Testis (tissue), 3 donors: ENCODE results near the gene PRMT6. TPM values are rescaled to one million over a fixed set of nuclear protein-coding genes. Genes with fewer than 3 reads are reported as not detected.

Experiments used
- DNase-seq: peaks from one replicate; pipeline ENCODE4 v3.0.0-alpha.2; 2019
- H3K27ac ChIP-seq, 2 donors: fragments of 200-600 bp; sonication (generic); one replicate each; pipeline ENCODE4 v1.5.1; 2019
- H3K27me3 ChIP-seq: fragments of 200-600 bp; sonication (generic); one replicate; pipeline ENCODE4 v1.5.1; 2019
- H3K36me3 ChIP-seq: fragments of 200-600 bp; sonication (generic); one replicate; pipeline ENCODE4 v1.5.1; 2017; ENCODE audit warnings: low read depth; ENCODE audit errors: missing control alignments
- H3K4me1 ChIP-seq: fragments of 200-600 bp; sonication (generic); one replicate; pipeline ENCODE4 v1.5.1; 2019
- H3K4me3 ChIP-seq, 2 donors: fragments of 200-600 bp; sonication (generic); one replicate each; pipeline ENCODE4 v1.5.1; 2017 to 2019
- H3K9me3 ChIP-seq: fragments of 200-600 bp; sonication (generic); one replicate; pipeline ENCODE4 v1.5.1; 2017
- CTCF ChIP-seq, 3 experiments: fragments of 450-650 bp in 2 of 3; fragments of 200-600 bp in 1 of 3; sonication (generic) in 1 of 3; IDR thresholded peaks; one replicate each; pipeline ENCODE4 v1.5.1; 2016 to 2019; ENCODE audit warnings: antibody characterized with exemption in 3 of 3, mild to moderate bottlenecking in 2 of 3, moderate library complexity in 1 of 3
- POLR2A ChIP-seq: fragments of 450-650 bp; IDR thresholded peaks from one replicate; pipeline ENCODE4 v1.6.1; 2017; ENCODE audit warnings: antibody characterized with exemption, mild to moderate bottlenecking, moderate library complexity
- WGBS, 2 donors: methylation state at CpG; one replicate each; pipeline ENCODE4 v1.1.5; 2018; 5-methylcytosine and 5-hydroxymethylcytosine counted together
- intact Hi-C: fragments of 100-400 bp; cut with DNase I; formaldehyde crosslinking; loops from one replicate; pipeline ENCODE4 v1.15.1; 2023; ENCODE audit warnings: low total_unique reads
- polyA plus RNA-seq: library from polyadenylated mRNA; stranded (reverse); fragments of 350-450 nt; fragmentation: Illumina TruSeq; extraction: RNeasy Lipid Tissue Mini Kit (QIAGEN cat#74804); gene quantifications from one replicate; pipeline ENCODE4 v1.2.3, GENCODE V29; 2014; ENCODE audit warnings: low read depth, low replicate concordance; ENCODE audit not compliant: insufficient read depth
- total RNA-seq, 2 donors: library from RNA; depleted of rRNA; stranded (reverse); fragments of >200 nt; gene quantifications; one replicate each; pipeline ENCODE4 v1.2.3, GENCODE V29; 2016

PRMT6 gene
- total and polyA plus RNA-seq, 3 donors from 2014 or later, result 16.2 to 26.0 (median 22.1) TPM

- H3K9me3 ChIP-seq, result no peaks in the 10 kb centered on the region
- TF ChIP-seq CTCF (IDR thresholded peaks at IDR 0.05), result no peak
- no peak for TF ChIP-seq POLR2A
- intact Hi-C loops, result no loop called here
Measured at GRCh38 chr1:107095647-107096046, 39.2 kb downstream of the PRMT6 start.

GRCh38 chr1:107096690-107097089 is 40.2 kb downstream of the PRMT6 start:
- intact Hi-C loops, result no loop called here
- TF ChIP-seq CTCF (IDR thresholded peaks at IDR 0.05) (no peak), POLR2A (no peak)

More at GRCh38 chr1:107095647-107096046, 39.2 kb downstream of the PRMT6 start:
- Histone ChIP-seq H3K4me1 (no peaks in the 10 kb centered on the region), H3K36me3 (no peaks in the 10 kb centered on the region), H3K27ac (no peak overlapping the region), H3K4me3 (no peak overlapping the region), H3K27me3 (no peaks in the 10 kb centered on the region)
- no peak for DNase-seq

GRCh38 chr1:107098961-107099360 is 42.5 kb downstream of the PRMT6 start:
- no peak overlapping the region for H3K4me3 ChIP-seq
- no peaks in the 10 kb centered on the region for H3K36me3 ChIP-seq
- H3K27me3 ChIP-seq, result no peaks in the 10 kb centered on the region
- TF ChIP-seq CTCF (IDR thresholded peaks at IDR 0.05) (no peak), POLR2A (no peak)
- WGBS, 2 donors, result 78 to 83% methylated on average over 3 of the region's 3 CpGs
- DNase-seq, result no peak
- no peak overlapping the region for H3K27ac ChIP-seq
- H3K4me1 ChIP-seq, result no peaks in the 10 kb centered on the region
- H3K9me3 ChIP-seq, result no peaks in the 10 kb centered on the region
- intact Hi-C loops, result no loop called here

More at GRCh38 chr1:107096690-107097089, 40.2 kb downstream of the PRMT6 start:
- Histone ChIP-seq H3K4me3 (no peak overlapping the region), H3K27ac (no peak overlapping the region), H3K36me3 (no peaks in the 10 kb centered on the region), H3K9me3 (no peaks in the 10 kb centered on the region), H3K4me1 (no peaks in the 10 kb centered on the region), H3K27me3 (no peaks in the 10 kb centered on the region)
- no peak for DNase-seq
- WGBS, 2 donors, result 69 to 80% methylated on average over 2 of the region's 2 CpGs

- intact Hi-C loops, result no loop called here
- WGBS, 2 donors, result 89 to 94% methylated on average over 3 of the region's 3 CpGs
- Histone ChIP-seq H3K9me3 (no peaks in the 10 kb centered on the region), H3K36me3 (no peaks in the 10 kb centered on the region), H3K27me3 (no peaks in the 10 kb centered on the region), H3K27ac (no peak overlapping the region), H3K4me1 (no peaks in the 10 kb centered on the region), H3K4me3 (no peak overlapping the region)
- TF ChIP-seq POLR2A, result no peak
- TF ChIP-seq CTCF (IDR thresholded peaks at IDR 0.05), result no peak
- DNase-seq, result no peak
Measured at GRCh38 chr1:107100331-107100984, 44.0 kb downstream of the PRMT6 start.

GRCh38 chr1:107105914-107106313 is 49.4 kb downstream of the PRMT6 start:
- WGBS, 2 donors, result 91 to 92% methylated on average over 3 of the region's 3 CpGs
- Histone ChIP-seq H3K4me3 (no peak overlapping the region), H3K27me3 (no peaks in the 10 kb centered on the region), H3K36me3 (no peaks in the 10 kb centered on the region), H3K27ac (no peak overlapping the region), H3K9me3 (no peaks in the 10 kb centered on the region), H3K4me1 (no peaks in the 10 kb centered on the region)
- intact Hi-C loops, result no loop called here
- no peak for TF ChIP-seq CTCF (IDR thresholded peaks at IDR 0.05)
- TF ChIP-seq POLR2A, result no peak
- no peak for DNase-seq
